ENCODE measurements around the gene NPPC. TPM values are rescaled to one million over a fixed set of nuclear protein-coding genes. Genes with fewer than 3 reads are reported as not detected.

NPPC gene
- total RNA-seq, 1 donor from 2014 or later: not detected

DNA sequence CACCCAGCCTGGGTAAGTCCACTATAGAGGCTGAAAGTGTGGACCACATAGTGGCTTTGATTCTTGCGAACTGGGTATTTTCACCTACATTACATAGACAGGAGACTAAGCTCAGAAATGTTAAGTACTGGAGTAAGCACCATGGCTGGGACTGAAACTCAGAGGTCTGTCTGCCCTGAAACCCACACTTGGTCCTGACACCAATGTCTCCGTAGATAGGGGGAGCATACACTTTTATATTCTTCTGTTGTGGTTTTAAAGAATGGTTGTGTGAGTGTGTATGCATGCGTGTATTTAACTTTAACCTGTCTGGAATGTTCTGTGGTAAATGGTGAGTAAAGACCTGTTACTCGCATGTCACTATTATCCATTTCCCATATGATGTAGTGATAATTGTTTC lies 10.3 kb upstream of the NPPC start:
- DNase-seq (ENCODE audit: extremely low spot score, unreplicated experiment): peak; percentile 30
- H3K4me3 Mint-ChIP-seq (ENCODE audit: unreplicated experiment): no peak overlapping the region
- H3K27me3 Mint-ChIP-seq (ENCODE audit: unreplicated experiment): peaks cover 25% of the 10 kb centered on the region
- H3K27ac Mint-ChIP-seq (ENCODE audit: unreplicated experiment): no peak overlapping the region
- TF ChIP-seq, protein P1, sequence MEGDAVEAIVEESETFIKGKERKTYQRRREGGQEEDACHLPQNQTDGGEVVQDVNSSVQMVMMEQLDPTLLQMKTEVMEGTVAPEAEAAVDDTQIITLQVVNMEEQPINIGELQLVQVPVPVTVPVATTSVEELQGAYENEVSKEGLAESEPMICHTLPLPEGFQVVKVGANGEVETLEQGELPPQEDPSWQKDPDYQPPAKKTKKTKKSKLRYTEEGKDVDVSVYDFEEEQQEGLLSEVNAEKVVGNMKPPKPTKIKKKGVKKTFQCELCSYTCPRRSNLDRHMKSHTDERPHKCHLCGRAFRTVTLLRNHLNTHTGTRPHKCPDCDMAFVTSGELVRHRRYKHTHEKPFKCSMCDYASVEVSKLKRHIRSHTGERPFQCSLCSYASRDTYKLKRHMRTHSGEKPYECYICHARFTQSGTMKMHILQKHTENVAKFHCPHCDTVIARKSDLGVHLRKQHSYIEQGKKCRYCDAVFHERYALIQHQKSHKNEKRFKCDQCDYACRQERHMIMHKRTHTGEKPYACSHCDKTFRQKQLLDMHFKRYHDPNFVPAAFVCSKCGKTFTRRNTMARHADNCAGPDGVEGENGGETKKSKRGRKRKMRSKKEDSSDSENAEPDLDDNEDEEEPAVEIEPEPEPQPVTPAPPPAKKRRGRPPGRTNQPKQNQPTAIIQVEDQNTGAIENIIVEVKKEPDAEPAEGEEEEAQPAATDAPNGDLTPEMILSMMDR (IDR thresholded peaks at IDR 0.05): no peak
- no peaks in the 10 kb centered on the region for H3K4me1 Mint-ChIP-seq (ENCODE audit: unreplicated experiment)
- H3K36me3 Mint-ChIP-seq (ENCODE audit: unreplicated experiment): no peaks in the 10 kb centered on the region
- H3K9me3 Mint-ChIP-seq (ENCODE audit: unreplicated experiment): no peaks in the 10 kb centered on the region

DNA sequence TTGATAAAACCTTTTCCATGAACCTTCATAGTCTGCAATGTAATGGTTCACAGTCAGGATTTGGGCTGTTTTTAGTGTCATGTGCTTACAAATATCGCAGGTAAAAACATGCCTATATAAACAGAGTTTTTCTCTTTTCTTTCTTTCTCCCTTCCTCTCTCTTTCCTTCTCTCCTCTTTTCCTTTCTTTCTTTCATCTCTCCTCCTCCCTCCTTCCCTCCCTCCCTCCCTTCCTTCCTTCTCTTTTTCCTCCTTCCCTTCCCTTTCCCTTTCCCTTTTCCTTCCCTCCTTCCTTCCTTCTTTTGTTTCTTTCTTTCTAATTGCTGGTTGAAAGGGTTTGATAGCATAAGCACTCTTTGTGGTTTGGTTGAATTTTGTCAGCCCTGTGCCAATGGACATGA lies 9.6 kb upstream of the NPPC start:
- Mint-ChIP-seq H3K27me3 (ENCODE audit: unreplicated experiment) (peaks cover 29% of the 10 kb centered on the region), H3K36me3 (ENCODE audit: unreplicated experiment) (no peaks in the 10 kb centered on the region), H3K4me3 (ENCODE audit: unreplicated experiment) (no peak overlapping the region), H3K9me3 (ENCODE audit: unreplicated experiment) (no peaks in the 10 kb centered on the region), H3K4me1 (ENCODE audit: unreplicated experiment) (no peaks in the 10 kb centered on the region), H3K27ac (ENCODE audit: unreplicated experiment) (no peak overlapping the region)
- no peak for DNase-seq (ENCODE audit: extremely low spot score, unreplicated experiment)
- TF ChIP-seq, protein P1 (IDR thresholded peaks at IDR 0.05): no peak

DNA sequence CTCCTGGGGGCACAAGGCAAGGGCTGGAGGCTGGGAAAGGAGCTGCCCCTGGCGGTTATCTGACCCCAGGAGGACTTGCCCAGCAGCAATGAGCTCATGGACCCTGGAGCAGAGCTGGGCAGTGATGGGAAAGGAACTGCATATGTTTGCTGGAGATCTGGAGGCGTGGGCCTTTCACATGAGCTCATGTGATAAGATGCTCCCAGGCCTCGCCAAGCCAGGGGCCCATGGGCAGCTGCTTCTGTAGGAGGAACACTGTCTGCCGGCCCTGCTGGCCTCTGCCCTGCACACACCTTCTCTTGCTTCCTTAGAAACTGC lies 9.0 kb upstream of the NPPC start:
- TF ChIP-seq, protein P1 (IDR thresholded peaks at IDR 0.05): no peak
- H3K4me3 Mint-ChIP-seq (ENCODE audit: unreplicated experiment): no peak overlapping the region
- peaks cover 35% of the 10 kb centered on the region for H3K27me3 Mint-ChIP-seq (ENCODE audit: unreplicated experiment)
- no peak overlapping the region for H3K27ac Mint-ChIP-seq (ENCODE audit: unreplicated experiment)
- peak; percentile 71 for DNase-seq (ENCODE audit: extremely low spot score, unreplicated experiment)
- no peaks in the 10 kb centered on the region for H3K4me1 Mint-ChIP-seq (ENCODE audit: unreplicated experiment)
- no peaks in the 10 kb centered on the region for H3K36me3 Mint-ChIP-seq (ENCODE audit: unreplicated experiment)
- H3K9me3 Mint-ChIP-seq (ENCODE audit: unreplicated experiment): no peaks in the 10 kb centered on the region

DNA sequence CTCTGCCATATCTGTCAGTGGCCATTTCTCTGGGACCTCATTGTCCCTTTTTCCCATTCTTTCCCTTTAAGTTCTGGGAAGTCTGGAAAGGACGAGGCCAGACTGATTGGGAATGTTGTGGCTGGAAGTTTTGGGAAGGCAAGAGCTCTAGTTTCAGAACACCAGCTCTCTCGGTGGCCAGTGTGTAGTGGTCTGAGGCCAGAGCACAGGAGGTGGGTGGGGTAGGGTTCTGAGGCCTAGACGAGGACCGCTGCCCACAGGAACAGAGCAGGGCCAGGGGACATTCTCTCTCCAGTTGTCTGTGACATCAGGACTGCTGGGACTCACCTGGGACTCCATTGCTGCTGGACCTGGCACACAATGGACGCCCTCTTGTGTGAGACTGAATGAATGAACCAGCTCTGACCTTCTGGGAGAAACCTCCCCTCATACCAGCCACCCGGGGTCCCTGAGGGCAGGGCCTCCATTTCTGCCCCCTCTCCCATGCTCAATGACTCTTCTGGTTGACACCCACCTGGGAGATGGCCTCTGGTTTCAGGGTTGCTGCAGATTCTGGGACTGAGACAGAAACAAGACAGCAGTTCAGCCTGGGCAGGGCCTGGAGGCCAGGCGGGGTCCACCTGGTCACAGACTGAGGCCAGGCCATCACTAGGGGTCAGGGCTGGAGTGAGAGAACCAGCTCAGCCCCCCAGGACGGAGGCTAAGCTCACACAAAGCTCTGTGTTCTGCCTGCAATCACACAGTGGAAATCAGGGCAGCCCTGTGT lies 8.4 kb upstream of the NPPC start:
- TF ChIP-seq, protein P1 (IDR thresholded peaks at IDR 0.05): no peak
- Mint-ChIP-seq H3K9me3 (ENCODE audit: unreplicated experiment) (no peaks in the 10 kb centered on the region), H3K27me3 (ENCODE audit: unreplicated experiment) (peaks cover 35% of the 10 kb centered on the region), H3K4me1 (ENCODE audit: unreplicated experiment) (no peaks in the 10 kb centered on the region), H3K36me3 (ENCODE audit: unreplicated experiment) (no peaks in the 10 kb centered on the region), H3K4me3 (ENCODE audit: unreplicated experiment) (no peak overlapping the region), H3K27ac (ENCODE audit: unreplicated experiment) (no peak overlapping the region)
- peak; percentile 70 for DNase-seq (ENCODE audit: extremely low spot score, unreplicated experiment)

DNA sequence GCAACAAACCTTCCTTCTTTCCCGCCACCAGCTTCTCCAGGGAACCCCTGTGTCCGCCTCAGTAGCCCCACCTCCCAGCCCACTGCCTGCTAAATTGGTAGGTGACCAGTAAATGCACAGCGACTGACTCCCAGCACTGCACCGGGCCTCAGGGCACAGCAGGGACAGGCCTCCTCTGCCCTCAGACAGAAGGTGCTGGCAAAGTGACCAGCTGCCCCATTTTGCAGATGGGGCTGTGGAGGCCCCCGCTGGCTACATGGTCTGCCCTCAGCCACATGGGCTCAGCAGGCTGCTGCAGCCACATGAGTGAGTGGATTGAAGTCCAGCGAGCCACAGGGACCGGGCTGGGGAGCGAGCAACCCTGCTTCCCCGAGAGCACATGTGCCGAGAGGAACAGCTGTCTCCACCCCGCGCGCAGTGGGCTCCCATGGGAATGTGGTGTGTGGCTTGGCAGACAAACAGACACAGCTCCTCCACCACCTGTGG lies 7.8 kb upstream of the NPPC start:
- Mint-ChIP-seq H3K36me3 (ENCODE audit: unreplicated experiment) (no peaks in the 10 kb centered on the region), H3K27ac (ENCODE audit: unreplicated experiment) (no peak overlapping the region), H3K4me3 (ENCODE audit: unreplicated experiment) (no peak overlapping the region), H3K4me1 (ENCODE audit: unreplicated experiment) (no peaks in the 10 kb centered on the region), H3K27me3 (ENCODE audit: unreplicated experiment) (peaks cover 37% of the 10 kb centered on the region), H3K9me3 (ENCODE audit: unreplicated experiment) (no peaks in the 10 kb centered on the region)
- peak; percentile 80 for DNase-seq (ENCODE audit: extremely low spot score, unreplicated experiment)
- TF ChIP-seq, protein P1 (IDR thresholded peaks at IDR 0.05): no peak

Data from osteocyte (in vitro differentiated cells).